Prostate gland (tissue), 2 donors: ENCODE data around the gene POLDIP3.

Experiments used
- CTCF ChIP-seq, 4 experiments: fragments of 200-600 bp in 2 of 4; fragments of 450-650 bp in 2 of 4; sonication (generic) in 2 of 4; IDR thresholded peaks; 1 replicate in 3 of 4; 2 replicates in 1 of 4; pipeline ENCODE4 v1.5.1; 2016 to 2019; ENCODE audit warnings: antibody characterized with exemption in 4 of 4, mild to moderate bottlenecking in 2 of 4, moderate library complexity in 2 of 4
- POLR2A ChIP-seq: fragments of 450-650 bp; IDR thresholded peaks from one replicate; pipeline ENCODE4 v1.6.1; 2016; ENCODE audit warnings: antibody characterized with exemption, mild to moderate bottlenecking
- POLR2AphosphoS5 ChIP-seq: sonication (generic); formaldehyde crosslinking; IDR thresholded peaks from one replicate; pipeline ENCODE4 v1.6.1; 2017; ENCODE audit warnings: antibody characterized with exemption

- no peak for TF ChIP-seq POLR2A
- TF ChIP-seq POLR2AphosphoS5, result no peak
- no peak for TF ChIP-seq CTCF (IDR thresholded peaks at IDR 0.05)
These were observed 41.0 kb upstream of the POLDIP3 start for GRCh38 chr22:42655693-42656092.
